Activated naive CD4-positive, alpha-beta T cell treated with anti-CD3 and anti-CD28 coated beads, Interleukin-2, amount 10 ng/mL, durations not matched to agents 7 days and 5 days (primary cell): ENCODE measurements around the gene CPSF4.

Experiments
- CTCF ChIA-PET: fragments of 350-600 bp; sonication (Branson Sonifier 250); formaldehyde crosslinking; loops from one replicate; lab custom pipeline; 2021; ENCODE audit warnings: antibody characterized with exemption; lab: Charles Lee
- DNase-seq: peaks from one replicate; pipeline ENCODE4 v3.0.0-alpha.2; 2020
- H3K27ac Mint-ChIP-seq: one replicate; pipeline ENCODE4 v1.8.0; 2021; ENCODE audit warnings: mild to moderate bottlenecking, moderate library complexity, mixed read lengths
- H3K27me3 Mint-ChIP-seq: one replicate; pipeline ENCODE4 v1.8.0; 2021; ENCODE audit warnings: mild to moderate bottlenecking, mixed read lengths
- H3K36me3 Mint-ChIP-seq: one replicate; pipeline ENCODE4 v1.8.0; 2021; ENCODE audit warnings: mixed read lengths
- H3K4me1 Mint-ChIP-seq: one replicate; pipeline ENCODE4 v1.8.0; 2021; ENCODE audit warnings: mixed read lengths
- H3K4me3 Mint-ChIP-seq: one replicate; pipeline ENCODE4 v1.8.0; 2021; ENCODE audit warnings: mild to moderate bottlenecking, moderate library complexity, mixed read lengths
- H3K9me3 Mint-ChIP-seq: one replicate; pipeline ENCODE4 v1.8.0; 2021; ENCODE audit warnings: mixed read lengths

The CPSF4 gene

DNA sequence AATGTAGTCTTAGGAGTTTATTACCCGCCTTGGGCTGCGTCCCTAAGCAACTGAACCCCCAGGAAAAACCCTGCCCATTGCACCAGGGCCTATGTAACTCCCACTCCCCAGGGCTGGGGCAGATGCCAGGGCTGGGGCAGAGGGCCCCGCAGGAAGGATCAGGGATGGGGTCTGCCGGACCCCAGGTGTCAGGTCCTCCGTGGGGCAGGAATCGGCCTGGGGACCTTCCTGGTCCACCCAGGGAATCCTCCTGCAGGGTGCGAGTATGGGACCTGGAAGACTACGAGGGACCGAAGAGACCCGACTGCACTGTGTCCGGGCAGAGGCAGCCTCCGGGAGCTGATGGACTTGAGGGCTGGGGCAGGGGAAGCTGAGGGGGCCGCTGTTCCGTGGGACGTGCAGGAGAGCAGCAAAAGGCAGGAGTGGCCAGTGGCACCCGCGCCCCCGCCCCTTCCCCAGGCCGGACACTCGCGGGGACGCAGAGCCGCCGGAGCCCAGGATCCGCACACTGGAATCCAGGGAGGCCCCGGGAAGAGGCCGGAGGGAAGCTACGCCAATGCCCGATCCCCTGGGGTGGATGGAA is 29.7 kb downstream of the CPSF4 start:
- CTCF ChIA-PET = no interaction called here
- no peak overlapping the region for H3K4me3 Mint-ChIP-seq
- peaks cover 31% of the 10 kb centered on the region for H3K27me3 Mint-ChIP-seq
- no peak for DNase-seq
- H3K9me3 Mint-ChIP-seq = no peaks in the 10 kb centered on the region
- H3K36me3 Mint-ChIP-seq = peaks cover 19% of the 10 kb centered on the region
- H3K27ac Mint-ChIP-seq = no peak overlapping the region
- H3K4me1 Mint-ChIP-seq = peaks cover 44% of the 10 kb centered on the region

- Mint-ChIP-seq H3K27me3 (peaks cover 31% of the 10 kb centered on the region), H3K36me3 (peaks cover 16% of the 10 kb centered on the region), H3K4me3 (no peak overlapping the region), H3K27ac (peak overlapping the region; percentile 49), H3K4me1 (peaks cover 45% of the 10 kb centered on the region), H3K9me3 (no peaks in the 10 kb centered on the region)
- no peak for DNase-seq
- CTCF ChIA-PET = no interaction called here
Measured at GRCh38 chr7:99469381-99470065, 30.8 kb downstream of the CPSF4 start.

DNA sequence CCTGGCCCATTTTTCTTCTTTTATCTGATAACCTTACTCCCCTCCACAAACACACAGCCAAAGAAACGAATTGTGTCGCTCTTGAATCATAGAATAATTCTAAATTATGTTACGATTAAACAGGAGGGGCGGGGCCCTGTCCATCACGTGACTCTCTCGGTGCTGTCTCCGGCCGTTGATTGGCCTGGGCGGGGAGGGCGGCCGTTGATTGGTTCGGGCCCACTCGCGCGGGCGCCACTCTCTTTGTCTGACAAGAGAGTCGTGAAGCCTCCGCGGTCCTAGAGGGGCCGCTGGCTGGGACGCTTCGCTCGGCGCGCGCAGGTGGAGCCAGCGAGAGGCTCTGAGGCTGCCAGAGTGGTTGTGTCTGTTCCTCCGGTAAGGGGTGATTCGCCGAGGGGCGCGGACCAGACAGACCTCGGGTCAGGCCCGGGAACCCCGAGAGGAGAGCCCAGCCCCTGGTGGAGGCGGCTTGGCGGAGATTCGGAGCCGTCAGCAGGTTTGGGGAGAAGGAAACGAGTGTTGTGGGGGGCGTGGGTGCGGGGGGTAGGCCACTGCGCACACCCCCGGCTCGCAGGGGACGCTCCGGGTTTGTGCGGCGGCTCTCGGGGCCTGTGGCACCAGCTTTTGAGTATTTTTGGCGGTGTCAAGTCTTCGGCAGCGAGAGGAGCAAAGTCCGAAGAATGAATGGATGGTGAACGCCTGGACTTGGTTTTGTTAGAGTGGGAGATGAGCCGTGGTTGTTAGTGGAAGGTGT is 34.0 kb downstream of the CPSF4 start, which contains the start of gene ZNF789:
Gene ZNF789 (plus strand): TSS at position 330 of the 754 bp plus-strand sequence. CDS start 3,567 bp downstream, outside the sequence.
- H3K36me3 Mint-ChIP-seq = peaks cover 25% of the 10 kb centered on the region
- H3K27me3 Mint-ChIP-seq = peaks cover 28% of the 10 kb centered on the region
- H3K27ac Mint-ChIP-seq = peak within 1 kb of the TSS; percentile 91
- CTCF ChIA-PET = no interaction called here
- H3K4me1 Mint-ChIP-seq = peaks cover 49% of the 10 kb centered on the region
- peak within 1 kb of the TSS; percentile 98 for H3K4me3 Mint-ChIP-seq
- no peaks in the 10 kb centered on the region for H3K9me3 Mint-ChIP-seq
- peak; percentile 99 for DNase-seq

DNA sequence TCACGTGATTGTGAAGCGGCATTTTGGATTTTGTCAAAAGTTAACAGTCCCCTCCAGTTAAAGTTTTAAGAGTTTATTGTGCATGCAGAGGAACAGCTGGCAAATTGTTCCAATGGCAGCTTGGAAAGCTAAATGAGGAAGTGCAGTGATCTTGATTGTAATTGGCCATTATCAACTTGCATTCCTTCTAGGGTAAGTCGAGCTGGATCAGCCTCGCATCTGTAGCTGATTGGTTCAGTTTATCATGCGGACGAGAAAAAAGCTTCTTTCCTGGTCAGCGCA is 34.5 kb downstream of the CPSF4 start:
- peaks cover 30% of the 10 kb centered on the region for H3K36me3 Mint-ChIP-seq
- H3K4me1 Mint-ChIP-seq = peaks cover 54% of the 10 kb centered on the region
- H3K4me3 Mint-ChIP-seq = peak overlapping the region; percentile 98
- peak overlapping the region; percentile 91 for H3K27ac Mint-ChIP-seq
- CTCF ChIA-PET = no interaction called here
- peaks cover 26% of the 10 kb centered on the region for H3K27me3 Mint-ChIP-seq
- peak; percentile 44 for DNase-seq
- no peaks in the 10 kb centered on the region for H3K9me3 Mint-ChIP-seq

DNA sequence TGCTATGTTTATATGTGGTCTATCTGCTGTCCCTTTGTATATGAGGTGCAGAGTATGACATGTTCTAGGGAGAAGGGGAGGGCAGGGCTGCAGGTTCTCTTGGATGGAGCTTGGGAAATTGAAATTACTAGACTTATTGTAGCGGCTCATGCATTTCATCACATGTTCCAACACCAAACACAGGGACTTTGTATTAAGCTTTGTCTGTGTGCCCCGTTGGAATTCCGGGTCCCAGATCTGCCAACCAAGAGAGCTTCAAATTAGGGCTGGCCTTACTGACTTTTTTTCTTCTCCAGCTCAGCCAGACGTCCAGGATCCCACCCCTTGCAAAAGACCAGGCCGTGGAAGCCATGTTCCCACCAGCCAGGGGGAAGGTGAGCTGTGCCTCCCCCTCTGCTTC is 37.4 kb downstream of the CPSF4 start:
- DNase-seq = no peak
- H3K4me1 Mint-ChIP-seq = peaks cover 65% of the 10 kb centered on the region
- H3K36me3 Mint-ChIP-seq = peaks cover 43% of the 10 kb centered on the region
- H3K27ac Mint-ChIP-seq = no peak overlapping the region
- no peaks in the 10 kb centered on the region for H3K9me3 Mint-ChIP-seq
- CTCF ChIA-PET = no interaction called here
- no peak overlapping the region for H3K4me3 Mint-ChIP-seq
- H3K27me3 Mint-ChIP-seq = peaks cover 2% of the 10 kb centered on the region

DNA sequence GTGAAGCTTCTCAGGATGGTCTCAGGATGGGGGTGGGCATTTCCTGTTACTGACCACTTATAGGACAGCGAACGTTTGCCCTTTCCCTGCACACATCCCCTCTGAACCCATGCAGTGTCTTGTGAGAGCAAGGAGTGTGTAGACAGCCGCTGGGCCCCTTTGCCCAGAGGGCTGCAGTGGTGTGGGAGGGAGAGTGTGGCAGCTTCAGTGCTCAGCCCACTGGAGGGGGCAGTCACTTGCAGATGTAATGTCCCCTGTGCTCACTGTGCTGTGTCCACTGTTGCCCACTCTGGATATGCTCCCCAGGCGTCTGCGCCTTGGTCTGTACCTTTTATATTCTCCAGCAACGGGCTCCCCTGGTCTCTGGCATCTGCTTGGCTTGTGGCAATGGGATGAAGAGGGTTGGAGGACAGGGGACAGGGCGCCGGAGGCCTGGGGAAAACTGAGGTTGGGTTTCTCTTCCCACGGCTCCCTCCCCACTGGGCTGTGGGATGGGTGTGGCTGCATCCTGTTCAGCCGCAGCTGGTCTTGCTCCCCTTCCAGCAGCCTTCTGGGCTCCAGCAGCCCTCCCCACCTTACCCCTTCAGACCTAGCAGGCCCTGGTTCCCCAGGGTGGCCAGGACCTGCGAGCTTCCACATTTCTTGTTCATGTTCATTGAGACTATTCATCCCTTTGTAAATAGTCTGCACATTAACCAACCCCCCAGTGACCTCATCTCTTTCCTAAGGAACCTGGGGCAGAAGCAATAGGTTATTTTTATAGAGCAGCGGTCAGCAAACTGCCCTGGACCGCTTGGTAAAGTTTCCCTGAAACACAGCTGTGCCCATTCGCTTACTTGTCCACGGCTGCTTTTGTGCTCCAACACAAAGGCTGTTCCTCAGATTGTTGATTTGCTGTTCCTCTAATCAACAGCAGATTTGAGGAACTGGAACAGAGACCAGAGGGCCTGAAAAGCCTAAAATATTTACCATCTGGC is 40.0 kb downstream of the CPSF4 start:
- CTCF ChIA-PET = interaction anchor here (1.2 kb wide), 1 partner anchor 12 kb away, joined by 3 read pairs; no protein-coding TSS in a partner anchor
- no peak for DNase-seq
- Mint-ChIP-seq H3K4me3 (peak overlapping the region; percentile 26), H3K9me3 (no peaks in the 10 kb centered on the region), H3K4me1 (peaks cover 49% of the 10 kb centered on the region), H3K27me3 (no peaks in the 10 kb centered on the region), H3K36me3 (peaks cover 50% of the 10 kb centered on the region), H3K27ac (peak overlapping the region; percentile 88)

DNA sequence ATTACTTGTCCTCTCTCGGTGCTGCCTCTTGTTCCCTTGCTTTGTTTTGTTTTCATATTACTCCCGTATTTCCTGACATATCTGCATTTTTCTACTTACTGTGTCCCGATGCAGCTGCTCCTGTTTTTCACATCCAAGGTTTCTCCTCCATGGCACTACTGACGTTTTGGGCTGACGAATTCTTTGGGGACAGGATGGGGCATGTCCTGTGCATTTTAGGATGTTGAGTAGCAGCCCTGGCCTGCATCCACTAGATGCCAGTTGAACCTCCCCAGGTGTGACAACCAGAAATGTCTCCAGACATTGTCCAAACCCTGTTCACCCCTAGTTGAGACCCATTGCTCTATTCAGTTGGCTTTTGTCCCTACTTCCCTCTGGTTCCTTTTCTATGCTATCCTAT is 46.4 kb downstream of the CPSF4 start:
- H3K4me1 Mint-ChIP-seq = peaks cover 2% of the 10 kb centered on the region
- DNase-seq = no peak
- H3K36me3 Mint-ChIP-seq = peaks cover 67% of the 10 kb centered on the region
- peaks cover 7% of the 10 kb centered on the region for H3K9me3 Mint-ChIP-seq
- H3K4me3 Mint-ChIP-seq = no peak overlapping the region
- no peak overlapping the region for H3K27ac Mint-ChIP-seq
- no peaks in the 10 kb centered on the region for H3K27me3 Mint-ChIP-seq
- CTCF ChIA-PET = no interaction called here

DNA sequence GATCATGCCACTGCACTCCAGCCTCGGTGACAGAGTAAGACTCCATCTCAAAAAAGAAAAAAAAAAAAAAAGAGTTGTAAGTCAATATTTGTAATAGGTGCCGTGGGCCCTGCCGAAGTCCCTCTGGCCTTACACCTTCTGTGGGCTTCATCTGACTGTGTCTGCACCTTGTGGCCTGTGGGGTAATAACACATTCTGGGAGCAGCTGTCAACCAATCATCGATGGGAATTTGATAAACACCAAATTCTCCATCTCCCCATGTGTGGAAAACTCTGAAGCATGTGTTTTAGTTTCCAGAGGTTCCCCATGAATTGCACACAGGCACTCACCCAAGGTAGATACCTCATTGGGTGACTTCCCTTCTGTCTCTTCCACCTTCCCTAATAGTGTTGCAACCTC is 50.5 kb downstream of the CPSF4 start:
- DNase-seq = no peak
- no peak overlapping the region for H3K27ac Mint-ChIP-seq
- H3K9me3 Mint-ChIP-seq = peaks cover 34% of the 10 kb centered on the region
- H3K27me3 Mint-ChIP-seq = no peaks in the 10 kb centered on the region
- CTCF ChIA-PET = no interaction called here
- no peak overlapping the region for H3K4me3 Mint-ChIP-seq
- no peaks in the 10 kb centered on the region for H3K4me1 Mint-ChIP-seq
- peaks cover 74% of the 10 kb centered on the region for H3K36me3 Mint-ChIP-seq

DNA sequence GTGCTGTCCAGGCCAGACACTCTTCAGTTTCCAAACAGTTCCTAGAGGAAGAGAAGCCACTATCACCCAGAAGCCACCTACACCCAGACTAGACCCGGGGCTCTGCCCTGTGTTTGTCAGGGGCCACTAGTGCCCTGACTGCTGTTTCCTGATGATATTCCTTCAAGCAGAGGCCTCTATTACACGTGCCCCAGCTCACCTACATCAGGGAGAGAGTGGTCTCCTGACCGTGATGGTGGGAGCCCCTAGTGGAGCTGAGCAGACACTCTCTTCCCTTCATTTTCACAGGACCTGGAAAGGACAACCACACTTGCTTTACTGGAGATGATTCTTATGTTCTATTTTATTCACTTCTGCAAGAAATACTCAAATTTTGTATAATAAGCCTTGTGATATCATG is 52.1 kb downstream of the CPSF4 start:
- Mint-ChIP-seq H3K9me3 (peaks cover 36% of the 10 kb centered on the region), H3K36me3 (peaks cover 76% of the 10 kb centered on the region), H3K4me1 (no peaks in the 10 kb centered on the region), H3K4me3 (no peak overlapping the region), H3K27ac (no peak overlapping the region), H3K27me3 (no peaks in the 10 kb centered on the region)
- CTCF ChIA-PET = interaction anchor here (1.3 kb wide), 1 partner anchor 13 kb away, joined by 3 read pairs; no protein-coding TSS in a partner anchor
- DNase-seq = no peak

GRCh38 chr7:99493823-99494222 is 55.1 kb downstream of the CPSF4 start:
- Mint-ChIP-seq H3K27me3 (no peaks in the 10 kb centered on the region), H3K9me3 (peaks cover 34% of the 10 kb centered on the region), H3K27ac (no peak overlapping the region), H3K4me3 (no peak overlapping the region), H3K36me3 (peaks cover 70% of the 10 kb centered on the region), H3K4me1 (peaks cover 8% of the 10 kb centered on the region)
- CTCF ChIA-PET = no interaction called here
- no peak for DNase-seq

DNA sequence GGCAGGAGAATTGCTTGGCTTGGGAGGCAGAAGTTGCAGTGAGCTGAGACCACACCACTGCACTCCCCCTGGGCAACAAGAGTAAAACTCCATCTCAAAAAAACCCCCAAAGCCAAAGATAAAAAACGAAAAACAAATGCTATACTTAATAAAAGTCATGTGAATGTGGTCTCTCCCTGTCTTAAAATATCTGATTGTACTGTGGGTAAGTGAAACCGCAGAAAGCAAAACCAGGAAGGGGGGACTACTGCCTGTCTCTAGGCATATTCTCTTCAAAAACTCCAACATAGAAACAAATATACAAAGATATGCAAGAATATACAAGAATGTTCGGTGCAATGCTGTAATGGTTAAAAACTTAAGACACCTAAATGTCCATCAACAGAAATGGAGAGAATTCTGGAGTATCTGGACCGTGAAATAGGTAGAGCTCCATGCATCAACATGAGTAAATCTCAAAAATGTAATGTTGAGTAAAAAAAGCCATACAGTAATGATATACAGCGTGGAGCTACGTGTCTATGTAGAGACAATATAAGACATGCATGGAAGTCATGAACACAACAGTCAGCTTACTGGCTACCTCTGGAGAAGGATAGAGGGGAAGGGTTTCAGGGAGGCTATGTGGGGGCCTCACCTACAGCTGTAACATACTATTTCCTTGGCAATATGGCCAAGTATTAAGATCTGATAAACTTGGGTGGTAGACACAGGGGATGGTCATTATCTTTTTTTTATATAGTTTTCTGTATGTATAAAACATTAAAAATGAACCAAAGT is 59.2 kb downstream of the CPSF4 start:
- Mint-ChIP-seq H3K36me3 (peaks cover 60% of the 10 kb centered on the region), H3K4me1 (peaks cover 18% of the 10 kb centered on the region), H3K4me3 (peak overlapping the region; percentile 96), H3K27me3 (peaks cover 4% of the 10 kb centered on the region), H3K9me3 (peaks cover 16% of the 10 kb centered on the region), H3K27ac (peak overlapping the region; percentile 100)
- DNase-seq = no peak
- CTCF ChIA-PET = no interaction called here

- peaks cover 55% of the 10 kb centered on the region for H3K36me3 Mint-ChIP-seq
- H3K9me3 Mint-ChIP-seq = peaks cover 12% of the 10 kb centered on the region
- peaks cover 22% of the 10 kb centered on the region for H3K4me1 Mint-ChIP-seq
- H3K27me3 Mint-ChIP-seq = peaks cover 4% of the 10 kb centered on the region
- CTCF ChIA-PET = no interaction called here
- peak overlapping the region; percentile 96 for H3K4me3 Mint-ChIP-seq
- DNase-seq = no peak
- H3K27ac Mint-ChIP-seq = peak overlapping the region; percentile 100
Measured at GRCh38 chr7:99498546-99498944, 59.8 kb downstream of the CPSF4 start.

- Mint-ChIP-seq H3K4me1 (peaks cover 22% of the 10 kb centered on the region), H3K27me3 (peaks cover 4% of the 10 kb centered on the region), H3K27ac (peak overlapping the region; percentile 100), H3K9me3 (peaks cover 4% of the 10 kb centered on the region), H3K4me3 (peak overlapping the region; percentile 96), H3K36me3 (peaks cover 47% of the 10 kb centered on the region)
- CTCF ChIA-PET = no interaction called here
- DNase-seq = no peak
Measured at GRCh38 chr7:99499371-99499720, 60.6 kb downstream of the CPSF4 start.
